OCI-LY7 (cell line): ENCODE results near the gene HHLA2.

Experiments used
- CTCF ChIP-seq: fragments of 200-600 bp; sonication (generic); conservative IDR thresholded peaks from 2 replicates; pipeline ENCODE4 v1.5.1; 2014; ENCODE audit warnings: mild to moderate bottlenecking, antibody characterized with exemption, low read length, moderate library complexity, mixed read lengths
- EZH2phosphoT487 ChIP-seq: fragments of 200-600 bp; sonication (generic); IDR thresholded peaks from 2 replicates; pipeline ENCODE4 v1.6.1; 2018; ENCODE audit warnings: low read depth, borderline replicate concordance, mild to moderate bottlenecking, mixed run types, antibody characterized with exemption, low read length, moderate library complexity, mixed read lengths

DNA sequence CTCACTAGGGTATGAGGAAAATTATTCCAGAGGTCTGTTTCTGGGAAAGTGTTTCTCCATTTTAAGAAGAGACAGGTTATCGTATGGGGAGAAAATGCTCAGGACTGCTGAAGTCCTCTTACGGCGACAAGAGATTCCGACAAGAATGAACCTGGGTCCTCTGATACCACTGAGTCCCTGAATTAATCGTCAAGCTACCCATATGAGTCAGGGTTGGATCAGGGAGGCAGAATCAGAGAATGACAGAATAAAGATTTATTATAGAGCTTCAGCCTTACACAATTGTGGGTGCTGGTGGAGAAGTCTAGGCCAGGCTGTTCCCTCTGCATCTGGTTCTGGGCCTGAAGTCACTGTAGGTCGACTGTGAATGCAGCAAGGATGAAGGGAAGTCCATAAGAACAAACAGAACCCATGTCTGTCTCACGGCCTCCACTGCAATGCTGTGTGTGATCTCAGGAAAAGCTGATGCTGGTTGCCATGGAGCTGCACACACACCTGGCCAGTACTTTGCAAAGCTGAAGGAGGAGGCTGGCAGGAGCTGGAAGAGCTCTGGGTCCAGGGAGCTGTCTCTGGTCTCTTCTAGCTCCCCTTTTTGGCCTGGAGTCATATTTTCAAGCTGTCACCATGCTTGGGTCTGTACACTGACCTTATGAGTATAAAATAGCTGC is 83.9 kb downstream of the HHLA2 start:
- TF ChIP-seq CTCF (no peak), EZH2phosphoT487 (no peak)
